Amniotic epithelial cell (primary cell): ENCODE data around the gene JMJD6.
"Not testable (repeated sequence)": the region's sequence is repeated elsewhere in the genome, so short reads cannot be mapped to it uniquely, and the experiment has no call there.

Source experiments
- DNase-seq: peaks from one replicate; pipeline ENCODE4 v3.0.0-alpha.2; 2010; ENCODE audit warnings: low read depth

The JMJD6 gene

GRCh38 chr17:76736349-76737081 is 10.1 kb upstream of the JMJD6 start:
- DNase-seq: peak; percentile 66

GRCh38 chr17:76735586-76736348 is 9.4 kb upstream of the JMJD6 start:
- no peak for DNase-seq

GRCh38 chr17:76735006-76735405 is 8.6 kb upstream of the JMJD6 start:
- DNase-seq: peak; percentile 49

- peak; percentile 67 for DNase-seq
These were observed 7.9 kb upstream of the JMJD6 start for GRCh38 chr17:76734080-76734840.

- DNase-seq: no peak
These were observed 7.2 kb upstream of the JMJD6 start for GRCh38 chr17:76733618-76733957.

GRCh38 chr17:76732734-76733617 is 6.6 kb upstream of the JMJD6 start:
- DNase-seq: no peak

- DNase-seq: not testable (repeated sequence)
These were observed 5.7 kb upstream of the JMJD6 start for GRCh38 chr17:76731800-76732733.

- peak; percentile 31 for DNase-seq
These were observed 1.5 kb upstream of the JMJD6 start for GRCh38 chr17:76727745-76728456.

GRCh38 chr17:76726776-76727718 is 641 bp upstream of the JMJD6 start, which contains the start of gene METTL23:
TSS of gene METTL23 (plus strand) at chr17:76726839. CDS start at chr17:76729711, 2,872 bp downstream.
- DNase-seq: peak; percentile 62

- DNase-seq: peak; percentile 59
These were observed 701 bp downstream of the JMJD6 start for GRCh38 chr17:76725580-76726230.

GRCh38 chr17:76723812-76724211 is 2.6 kb downstream of the JMJD6 start:
- no peak for DNase-seq

- DNase-seq: not testable (repeated sequence)
These were observed 3.4 kb downstream of the JMJD6 start for GRCh38 chr17:76722977-76723376.

GRCh38 chr17:76722279-76722678 is 4.1 kb downstream of the JMJD6 start:
- no peak for DNase-seq

- no peak for DNase-seq
These were observed 4.9 kb downstream of the JMJD6 start for GRCh38 chr17:76721463-76721862.

GRCh38 chr17:76720941-76721340 is 5.5 kb downstream of the JMJD6 start:
- no peak for DNase-seq

GRCh38 chr17:76720211-76720610 is 6.2 kb downstream of the JMJD6 start:
- DNase-seq: no peak

- DNase-seq: no peak
These were observed 7.9 kb downstream of the JMJD6 start for GRCh38 chr17:76718516-76718915.

GRCh38 chr17:76716839-76717215 is 9.6 kb downstream of the JMJD6 start:
- peak; percentile 97 for DNase-seq
